Activated CD4-positive, alpha-beta T cell treated with anti-CD3 and anti-CD28 coated beads, Interleukin-2, amount 50 U/mL, for 16 hours (primary cell): ENCODE data around the gene USP3.

Experiments
- DNase-seq: peaks from one replicate; pipeline ENCODE4 v3.0.0-alpha.2; 2020

USP3 gene

GRCh38 chr15:63553388-63553791, 49.0 kb downstream of the USP3 start:
- DNase-seq: peak; percentile 49

- DNase-seq: no peak
These were observed 50.0 kb downstream of the USP3 start for GRCh38 chr15:63554337-63554927.

- DNase-seq: no peak
These were observed 51.1 kb downstream of the USP3 start for GRCh38 chr15:63555507-63555906.

GRCh38 chr15:63556246-63556645, 51.9 kb downstream of the USP3 start:
- DNase-seq: no peak

- no peak for DNase-seq
These were observed 52.3 kb downstream of the USP3 start for GRCh38 chr15:63556736-63557135.

GRCh38 chr15:63559753-63560152, 55.4 kb downstream of the USP3 start:
- DNase-seq: no peak

GRCh38 chr15:63560741-63561448, 56.5 kb downstream of the USP3 start:
- peak; percentile 82 for DNase-seq

- DNase-seq: no peak
These were observed 59.7 kb downstream of the USP3 start for GRCh38 chr15:63564093-63564492.

- no peak for DNase-seq
These were observed 61.3 kb downstream of the USP3 start for GRCh38 chr15:63565536-63566186.

- DNase-seq: no peak
These were observed 68.5 kb downstream of the USP3 start for GRCh38 chr15:63572749-63573464.

GRCh38 chr15:63573533-63573932, 69.1 kb downstream of the USP3 start:
- no peak for DNase-seq

GRCh38 chr15:63575312-63575711, 70.9 kb downstream of the USP3 start:
- peak; percentile 64 for DNase-seq

- no peak for DNase-seq
These were observed 72.0 kb downstream of the USP3 start for GRCh38 chr15:63576441-63576840.

GRCh38 chr15:63582179-63582578, 77.8 kb downstream of the USP3 start:
- no peak for DNase-seq

- no peak for DNase-seq
These were observed 78.5 kb downstream of the USP3 start for GRCh38 chr15:63582718-63583426.

GRCh38 chr15:63586790-63587189, 82.4 kb downstream of the USP3 start:
- DNase-seq: no peak

GRCh38 chr15:63587527-63587926, 83.1 kb downstream of the USP3 start:
- DNase-seq: no peak

GRCh38 chr15:63588826-63589225, 84.4 kb downstream of the USP3 start:
- DNase-seq: no peak

- peak; percentile 54 for DNase-seq
These were observed 89.6 kb downstream of the USP3 start for GRCh38 chr15:63593705-63594671.

GRCh38 chr15:63595065-63595464, 90.7 kb downstream of the USP3 start:
- no peak for DNase-seq

GRCh38 chr15:63595688-63596087, 91.3 kb downstream of the USP3 start:
- DNase-seq: no peak

- no peak for DNase-seq
These were observed 92.3 kb downstream of the USP3 start for GRCh38 chr15:63596676-63597037.
